OCI-LY1 (cell line): Measurements from ENCODE around the gene TMEM178A.

Experiments used
- H2AFZ ChIP-seq: fragments of 200-600 bp; sonication (generic), shearing (Covaris generic); 2 replicates; pipeline ENCODE4 v1.6.0; 2014; ENCODE audit warnings: antibody characterized with exemption, mild to moderate bottlenecking, low read length
- H3F3A ChIP-seq: fragments of 200-600 bp; sonication (generic), shearing (Covaris generic); 2 replicates; pipeline ENCODE4 v1.6.0; 2014; ENCODE audit warnings: mild to moderate bottlenecking, antibody characterized with exemption, low read length, moderate library complexity; ENCODE audit not compliant: insufficient read depth
- H3K27ac ChIP-seq: fragments of 200-600 bp; sonication (generic); 2 replicates; pipeline ENCODE4 v1.5.1; 2014; ENCODE audit warnings: low read length, mixed run types, mild to moderate bottlenecking, low read depth; ENCODE audit not compliant: poor library complexity, severe bottlenecking
- H3K27me3 ChIP-seq: fragments of 200-600 bp; sonication (generic); 2 replicates; pipeline ENCODE4 v1.6.0; 2014; ENCODE audit warnings: antibody characterized with exemption, mild to moderate bottlenecking, low read length, moderate library complexity; ENCODE audit not compliant: insufficient read depth
- H3K36me3 ChIP-seq: fragments of 200-600 bp; sonication (generic); 2 replicates; pipeline ENCODE4 v1.6.1; 2014; ENCODE audit warnings: mild to moderate bottlenecking, antibody characterized with exemption, low read length, moderate library complexity, mixed read lengths; ENCODE audit not compliant: insufficient read depth
- H3K4me1 ChIP-seq: fragments of 200-600 bp; sonication (generic); 2 replicates; pipeline ENCODE4 v1.5.1; 2014; ENCODE audit warnings: mild to moderate bottlenecking, low read length, moderate library complexity; ENCODE audit not compliant: insufficient read depth, severe bottlenecking
- H3K4me2 ChIP-seq: fragments of 200-600 bp; sonication (generic), shearing (Covaris generic); 2 replicates; pipeline ENCODE4 v1.6.1; 2014; ENCODE audit warnings: low read length
- H3K4me3 ChIP-seq: fragments of 200-600 bp; sonication (generic); 2 replicates; pipeline ENCODE4 v1.5.1; 2014; ENCODE audit warnings: low read length, low read depth, mild to moderate bottlenecking, mixed read lengths; ENCODE audit not compliant: poor library complexity, severe bottlenecking
- H3K79me2 ChIP-seq: fragments of 200-600 bp; shearing (Covaris generic); 2 replicates; pipeline ENCODE4 v1.6.1; 2016; ENCODE audit warnings: mixed run types, low read length, mixed read lengths; ENCODE audit not compliant: insufficient read depth
- H3K9ac ChIP-seq: fragments of 200-600 bp; sonication (generic), shearing (Covaris generic); 2 replicates; pipeline ENCODE4 v1.6.1; 2014; ENCODE audit warnings: mild to moderate bottlenecking, low read length, mixed read lengths
- H3K9me2 ChIP-seq: fragments of 200-600 bp; sonication (generic), shearing (Covaris generic); 2 replicates; pipeline ENCODE4 v1.6.1; 2014; ENCODE audit warnings: low read depth, mild to moderate bottlenecking, low read length, mixed read lengths
- H3K9me3 ChIP-seq: fragments of 200-600 bp; shearing (Covaris generic); 2 replicates; pipeline ENCODE4 v1.6.1; 2014; ENCODE audit warnings: low read length, mixed read lengths
- H4K20me1 ChIP-seq: fragments of 200-600 bp; sonication (generic), shearing (Covaris generic); 2 replicates; pipeline ENCODE4 v1.6.0; 2016; ENCODE audit warnings: mild to moderate bottlenecking, low read length; ENCODE audit not compliant: insufficient read depth
- EZH2 ChIP-seq: fragments of 200-600 bp; sonication (generic), shearing (Covaris generic); IDR thresholded peaks from 2 replicates; pipeline ENCODE4 v1.8.0; 2017; ENCODE audit warnings: borderline replicate concordance, mixed run types, mild to moderate bottlenecking, antibody characterized with exemption, low read length, moderate library complexity, mixed read lengths
- TF ChIP-seq, protein P1 (sequence below): fragments of 200-600 bp; sonication (generic), shearing (Covaris generic); IDR thresholded peaks from 2 replicates; pipeline ENCODE4 v1.5.1; 2017; ENCODE audit warnings: mild to moderate bottlenecking, antibody characterized with exemption, low read length, moderate library complexity, mixed read lengths

TMEM178A gene

DNA sequence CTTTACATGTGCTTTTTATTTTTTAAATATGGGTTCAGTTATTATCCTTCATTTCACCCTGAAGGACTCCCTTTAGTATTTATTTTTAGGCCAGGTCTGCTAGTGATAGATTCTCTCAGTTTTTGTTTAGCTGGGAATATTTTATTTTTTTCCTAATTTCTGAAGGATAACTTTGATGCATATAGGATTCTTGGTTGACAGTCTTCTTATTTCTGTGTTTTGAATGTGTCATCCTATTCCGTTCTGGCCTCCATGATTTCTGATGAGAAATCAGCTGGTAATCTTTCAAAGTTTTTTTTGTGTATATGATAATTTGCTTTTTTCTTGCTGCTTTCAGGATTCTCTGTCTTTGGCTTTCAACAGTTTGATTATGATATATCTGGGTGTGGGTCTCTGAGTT lies 35.4 kb downstream of the TMEM178A start:
- H3K9ac ChIP-seq, result no peak overlapping the region

DNA sequence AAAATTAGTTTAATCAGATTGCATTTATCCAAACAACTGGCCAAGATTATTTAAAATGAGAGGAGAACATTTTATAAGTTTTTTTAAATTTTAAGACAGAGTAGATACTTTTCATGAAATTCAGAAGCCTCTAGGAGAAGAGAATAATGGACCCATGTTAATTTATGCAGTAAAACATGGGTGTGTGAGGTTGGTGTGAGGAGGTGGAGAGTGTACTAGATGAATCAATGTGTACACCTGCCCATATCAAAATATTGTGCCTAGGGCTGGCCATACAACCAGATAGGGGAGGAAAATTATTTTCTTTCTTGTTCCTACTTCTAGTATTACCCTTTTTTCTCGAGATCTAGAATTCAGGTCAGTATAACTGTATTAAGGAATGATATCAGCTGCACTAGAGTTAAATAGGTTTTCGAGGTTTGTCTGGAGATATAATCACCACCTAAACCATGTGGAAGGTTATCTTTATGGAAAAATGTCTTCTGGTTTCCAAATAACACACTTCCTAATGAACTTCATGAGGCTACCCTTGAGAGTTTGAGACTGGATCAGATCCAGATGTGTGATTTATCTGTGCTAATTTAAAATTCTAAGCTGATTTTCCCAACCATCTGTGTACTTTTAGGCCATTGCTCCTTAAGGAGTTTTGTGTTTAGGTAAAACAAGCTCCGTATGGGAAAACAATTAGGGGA lies 37.6 kb downstream of the TMEM178A start:
- Histone ChIP-seq H3K4me2 (no peak overlapping the region), H3K27ac (no peak overlapping the region), H3K36me3 (no peaks in the 10 kb centered on the region), H3K9me3 (peaks cover 22% of the 10 kb centered on the region), H3K79me2 (no peaks in the 10 kb centered on the region), H3K27me3 (no peaks in the 10 kb centered on the region), H3F3A (no peaks in the 10 kb centered on the region), H3K4me3 (no peak overlapping the region), H3K9me2 (no peaks in the 10 kb centered on the region), H3K4me1 (no peaks in the 10 kb centered on the region), H4K20me1 (no peaks in the 10 kb centered on the region), H3K9ac (no peak overlapping the region), H2AFZ (no peak overlapping the region)
- TF ChIP-seq EZH2, result no peak
- TF ChIP-seq, protein P1, sequence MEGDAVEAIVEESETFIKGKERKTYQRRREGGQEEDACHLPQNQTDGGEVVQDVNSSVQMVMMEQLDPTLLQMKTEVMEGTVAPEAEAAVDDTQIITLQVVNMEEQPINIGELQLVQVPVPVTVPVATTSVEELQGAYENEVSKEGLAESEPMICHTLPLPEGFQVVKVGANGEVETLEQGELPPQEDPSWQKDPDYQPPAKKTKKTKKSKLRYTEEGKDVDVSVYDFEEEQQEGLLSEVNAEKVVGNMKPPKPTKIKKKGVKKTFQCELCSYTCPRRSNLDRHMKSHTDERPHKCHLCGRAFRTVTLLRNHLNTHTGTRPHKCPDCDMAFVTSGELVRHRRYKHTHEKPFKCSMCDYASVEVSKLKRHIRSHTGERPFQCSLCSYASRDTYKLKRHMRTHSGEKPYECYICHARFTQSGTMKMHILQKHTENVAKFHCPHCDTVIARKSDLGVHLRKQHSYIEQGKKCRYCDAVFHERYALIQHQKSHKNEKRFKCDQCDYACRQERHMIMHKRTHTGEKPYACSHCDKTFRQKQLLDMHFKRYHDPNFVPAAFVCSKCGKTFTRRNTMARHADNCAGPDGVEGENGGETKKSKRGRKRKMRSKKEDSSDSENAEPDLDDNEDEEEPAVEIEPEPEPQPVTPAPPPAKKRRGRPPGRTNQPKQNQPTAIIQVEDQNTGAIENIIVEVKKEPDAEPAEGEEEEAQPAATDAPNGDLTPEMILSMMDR, result no peak

More for the DNA sequence above, 35.4 kb downstream of the TMEM178A start:
- H3K79me2 ChIP-seq, result no peaks in the 10 kb centered on the region
- H4K20me1 ChIP-seq, result no peaks in the 10 kb centered on the region
- H3F3A ChIP-seq, result no peaks in the 10 kb centered on the region
- H3K4me3 ChIP-seq, result no peak overlapping the region
- H3K36me3 ChIP-seq, result no peaks in the 10 kb centered on the region
- H3K4me1 ChIP-seq, result no peaks in the 10 kb centered on the region
- H3K27ac ChIP-seq, result no peak overlapping the region
- H3K9me3 ChIP-seq, result peaks cover 22% of the 10 kb centered on the region
- no peak overlapping the region for H2AFZ ChIP-seq
- H3K9me2 ChIP-seq, result no peaks in the 10 kb centered on the region
- H3K27me3 ChIP-seq, result no peaks in the 10 kb centered on the region
- TF ChIP-seq EZH2, result no peak
- TF ChIP-seq, protein P1, result no peak
- H3K4me2 ChIP-seq, result no peak overlapping the region

DNA sequence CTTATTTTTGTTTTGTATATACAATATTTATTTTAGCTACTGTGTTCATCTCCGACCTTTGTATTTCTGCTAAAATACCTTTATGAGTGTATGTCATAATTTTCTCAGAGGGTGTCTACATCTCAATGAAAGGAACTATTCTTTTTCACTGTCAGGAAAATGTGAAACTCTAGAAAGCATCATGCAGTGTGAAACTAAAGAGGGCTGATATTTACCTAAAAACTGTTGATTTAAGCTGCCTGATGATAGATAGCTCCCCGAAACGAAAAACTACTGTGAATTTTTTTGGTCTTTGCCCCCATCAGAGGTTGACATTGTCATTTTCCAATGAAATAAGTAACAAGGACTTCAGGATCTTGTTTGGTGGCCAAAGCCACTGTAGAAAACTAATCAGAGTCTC lies 38.8 kb downstream of the TMEM178A start:
- no peaks in the 10 kb centered on the region for H3K9me2 ChIP-seq
- H3K4me2 ChIP-seq, result no peak overlapping the region
- H3K79me2 ChIP-seq, result no peaks in the 10 kb centered on the region
- H3K4me1 ChIP-seq, result no peaks in the 10 kb centered on the region
- no peak overlapping the region for H3K27ac ChIP-seq
- H3K36me3 ChIP-seq, result no peaks in the 10 kb centered on the region
- no peak overlapping the region for H2AFZ ChIP-seq
- no peaks in the 10 kb centered on the region for H4K20me1 ChIP-seq
- no peaks in the 10 kb centered on the region for H3K27me3 ChIP-seq
- H3K9ac ChIP-seq, result no peak overlapping the region
- peaks cover 22% of the 10 kb centered on the region for H3K9me3 ChIP-seq
- no peak overlapping the region for H3K4me3 ChIP-seq
- TF ChIP-seq EZH2, result no peak
- no peaks in the 10 kb centered on the region for H3F3A ChIP-seq

DNA sequence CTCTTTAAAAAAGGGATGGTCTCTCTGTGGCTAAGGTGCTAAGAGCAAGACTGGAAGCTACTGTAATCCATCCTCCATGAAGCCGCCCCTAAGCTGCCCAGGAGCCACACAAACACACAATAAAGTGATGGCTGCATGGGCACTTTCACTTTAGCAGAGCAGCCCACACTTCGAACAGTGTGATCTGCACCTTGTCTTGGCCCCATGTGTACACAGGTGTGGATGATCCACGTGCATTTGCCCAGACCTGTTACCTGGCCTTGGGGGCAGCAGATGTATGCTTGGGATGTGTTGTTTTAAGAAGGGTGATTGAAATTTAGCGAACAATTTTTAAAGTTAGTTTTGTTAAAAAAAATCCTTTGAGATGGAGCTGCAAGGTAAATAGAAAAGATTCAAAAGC lies 39.9 kb downstream of the TMEM178A start:
- no peaks in the 10 kb centered on the region for H3K79me2 ChIP-seq
- peaks cover 22% of the 10 kb centered on the region for H3K9me3 ChIP-seq
- H3K4me2 ChIP-seq, result no peak overlapping the region
- no peaks in the 10 kb centered on the region for H3F3A ChIP-seq
- H3K4me3 ChIP-seq, result no peak overlapping the region
- no peaks in the 10 kb centered on the region for H3K36me3 ChIP-seq
- TF ChIP-seq, protein P1, result no peak
- no peak for TF ChIP-seq EZH2
- no peaks in the 10 kb centered on the region for H3K4me1 ChIP-seq
- H3K9ac ChIP-seq, result no peak overlapping the region
- H3K27ac ChIP-seq, result no peak overlapping the region
- no peaks in the 10 kb centered on the region for H3K9me2 ChIP-seq
- no peaks in the 10 kb centered on the region for H3K27me3 ChIP-seq
- H4K20me1 ChIP-seq, result no peaks in the 10 kb centered on the region
- no peak overlapping the region for H2AFZ ChIP-seq
